PC-9 (cell line): ENCODE results near the gene PRLR. TPM values are rescaled to one million over a fixed set of nuclear protein-coding genes. Genes with fewer than 3 reads are reported as not detected.

Experiments used
- BruUV-seq: library from RNA; stranded (reverse); fragments of 400-500 nt; replicated peaks from 2 replicates; lab custom pipeline; 2021; lab: Mats Ljungman, UMichigan
- CTCF ChIA-PET: fragments of 300-600 bp; sonication (Branson Sonifier 250); formaldehyde crosslinking; loops from one replicate; lab custom pipeline; 2022; ENCODE audit warnings: antibody characterized with exemption; lab: Charles Lee
- POLR2A ChIA-PET: fragments of 300-600 bp; sonication (Branson Sonifier 250); formaldehyde crosslinking; loops from one replicate; lab custom pipeline; 2022; ENCODE audit warnings: antibody characterized with exemption; ENCODE audit not compliant: unreplicated experiment; lab: Charles Lee
- DNase-seq, 2 experiments: peaks; one replicate each; pipeline versions ENCODE4 v3.0.0 to v3.0.0-alpha.2; 2015 to 2022; ENCODE audit warnings: mixed read lengths in 1 of 2
- H2AFZ ChIP-seq: fragments of 200-600 bp; sonication (generic); 2 replicates; pipeline ENCODE4 v1.8.1; 2017; ENCODE audit warnings: antibody characterized with exemption
- H3F3A ChIP-seq: fragments of 200-600 bp; sonication (generic); 2 replicates; pipeline ENCODE4 v1.8.1; 2017; ENCODE audit warnings: antibody characterized with exemption, mild to moderate bottlenecking, low read depth; ENCODE audit not compliant: insufficient read depth
- H3K27ac ChIP-seq: fragments of 200-600 bp; sonication (generic); 2 replicates; pipeline ENCODE4 v1.6.1; 2016; ENCODE audit warnings: mixed run types
- H3K27me3 ChIP-seq: fragments of 200-600 bp; sonication (generic); 2 replicates; pipeline ENCODE4 v1.6.1; 2016; ENCODE audit warnings: low read depth, mixed run types; ENCODE audit not compliant: insufficient read depth
- H3K36me3 ChIP-seq: fragments of 200-600 bp; sonication (generic); 2 replicates; pipeline ENCODE4 v1.6.1; 2016; ENCODE audit warnings: low read depth, mixed run types
- H3K4me1 ChIP-seq: fragments of 200-600 bp; sonication (generic); replicated peaks from 2 replicates; pipeline ENCODE4 v1.6.1; 2016; ENCODE audit warnings: mixed run types; ENCODE audit not compliant: insufficient read depth
- H3K4me2 ChIP-seq: fragments of 200-600 bp; sonication (generic); 2 replicates; pipeline ENCODE4 v1.6.1; 2017; ENCODE audit warnings: mixed run types
- H3K4me3 ChIP-seq: fragments of 200-600 bp; sonication (generic); 2 replicates; pipeline ENCODE4 v1.6.1; 2016; ENCODE audit warnings: mixed run types
- H3K79me2 ChIP-seq: fragments of 200-600 bp; sonication (generic); 2 replicates; pipeline ENCODE4 v1.6.1; 2017; ENCODE audit warnings: low read depth, mixed run types
- H3K9me2 ChIP-seq: fragments of 200-600 bp; sonication (generic); 2 replicates; pipeline ENCODE4 v1.8.1; 2017; ENCODE audit warnings: mild to moderate bottlenecking; ENCODE audit not compliant: insufficient read depth
- H3K9me3 ChIP-seq: fragments of 200-600 bp; sonication (generic); 2 replicates; pipeline ENCODE4 v1.8.1; 2016; ENCODE audit warnings: low read depth; ENCODE audit not compliant: insufficient read depth
- H4K20me1 ChIP-seq: fragments of 200-600 bp; sonication (generic); 2 replicates; pipeline ENCODE4 v1.8.1; 2017; ENCODE audit not compliant: insufficient read depth
- EZH2 ChIP-seq: fragments of 200-600 bp; sonication (generic); IDR thresholded peaks from 2 replicates; pipeline ENCODE4 v1.8.0; 2017; ENCODE audit warnings: antibody characterized with exemption, low read depth
- intact Hi-C: fragments of 100-400 bp; cut with micrococcal nuclease; formaldehyde crosslinking; loops from one replicate; pipeline ENCODE4 v1.10.0; 2022; ENCODE audit not compliant: unreplicated experiment
- total RNA-seq: library from RNA; stranded (reverse); gene quantifications from 2 replicates; pipeline ENCODE4 v1.2.3, GENCODE V29; 2021
- TF ChIP-seq, protein P1 (sequence below): fragments of 200-600 bp; sonication (generic); conservative IDR thresholded peaks from 2 replicates; pipeline ENCODE4 v1.6.1; 2017; ENCODE audit warnings: mixed run types, antibody characterized with exemption, mild to moderate bottlenecking, moderate library complexity

PRLR gene
- total RNA-seq, 1 experiment from 2014 or later, result not detected

DNA sequence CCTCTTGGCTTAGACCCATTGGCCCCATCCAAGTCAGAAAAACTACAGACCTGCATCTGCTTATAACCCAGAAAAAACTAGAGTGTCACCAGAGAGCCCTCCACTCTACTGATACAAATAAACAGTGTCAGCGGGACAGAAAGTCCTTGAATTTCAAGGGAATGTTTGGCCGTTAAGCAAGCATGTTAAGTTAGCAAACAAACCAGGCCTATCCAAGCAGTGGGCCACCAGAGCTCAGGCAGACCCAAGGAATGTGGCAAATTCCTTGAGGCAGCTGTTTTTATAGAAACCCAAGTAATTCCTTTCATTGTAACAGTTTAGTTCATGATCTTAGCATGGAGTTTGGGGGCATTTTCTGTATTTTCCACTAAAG lies 70.9 kb downstream of the PRLR start:
- no peaks in the 10 kb centered on the region for H3K79me2 ChIP-seq
- no peaks in the 10 kb centered on the region for H3K4me1 ChIP-seq
- no peaks in the 10 kb centered on the region for H3K9me3 ChIP-seq
- no peak overlapping the region for H3K4me2 ChIP-seq
- intact Hi-C loops, result no loop called here
- POLR2A ChIA-PET, result no interaction called here
- H3K27ac ChIP-seq, result no peak overlapping the region
- TF ChIP-seq EZH2, result no peak
- TF ChIP-seq, protein P1, sequence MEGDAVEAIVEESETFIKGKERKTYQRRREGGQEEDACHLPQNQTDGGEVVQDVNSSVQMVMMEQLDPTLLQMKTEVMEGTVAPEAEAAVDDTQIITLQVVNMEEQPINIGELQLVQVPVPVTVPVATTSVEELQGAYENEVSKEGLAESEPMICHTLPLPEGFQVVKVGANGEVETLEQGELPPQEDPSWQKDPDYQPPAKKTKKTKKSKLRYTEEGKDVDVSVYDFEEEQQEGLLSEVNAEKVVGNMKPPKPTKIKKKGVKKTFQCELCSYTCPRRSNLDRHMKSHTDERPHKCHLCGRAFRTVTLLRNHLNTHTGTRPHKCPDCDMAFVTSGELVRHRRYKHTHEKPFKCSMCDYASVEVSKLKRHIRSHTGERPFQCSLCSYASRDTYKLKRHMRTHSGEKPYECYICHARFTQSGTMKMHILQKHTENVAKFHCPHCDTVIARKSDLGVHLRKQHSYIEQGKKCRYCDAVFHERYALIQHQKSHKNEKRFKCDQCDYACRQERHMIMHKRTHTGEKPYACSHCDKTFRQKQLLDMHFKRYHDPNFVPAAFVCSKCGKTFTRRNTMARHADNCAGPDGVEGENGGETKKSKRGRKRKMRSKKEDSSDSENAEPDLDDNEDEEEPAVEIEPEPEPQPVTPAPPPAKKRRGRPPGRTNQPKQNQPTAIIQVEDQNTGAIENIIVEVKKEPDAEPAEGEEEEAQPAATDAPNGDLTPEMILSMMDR, result no peak
- H3K4me3 ChIP-seq, result no peak overlapping the region
- no TSS peak for BruUV-seq
- H3K9me2 ChIP-seq, result 0 out of 2 replicates have a peak, but pooled peaks cover 8% of the 10 kb centered on the region
- H3K36me3 ChIP-seq, result no peaks in the 10 kb centered on the region
- peaks cover 50% of the 10 kb centered on the region for H3K27me3 ChIP-seq
- CTCF ChIA-PET, result no interaction called here
- no peaks in the 10 kb centered on the region for H3F3A ChIP-seq
- no peak for DNase-seq
- no peak overlapping the region for H2AFZ ChIP-seq
- no peaks in the 10 kb centered on the region for H4K20me1 ChIP-seq

DNA sequence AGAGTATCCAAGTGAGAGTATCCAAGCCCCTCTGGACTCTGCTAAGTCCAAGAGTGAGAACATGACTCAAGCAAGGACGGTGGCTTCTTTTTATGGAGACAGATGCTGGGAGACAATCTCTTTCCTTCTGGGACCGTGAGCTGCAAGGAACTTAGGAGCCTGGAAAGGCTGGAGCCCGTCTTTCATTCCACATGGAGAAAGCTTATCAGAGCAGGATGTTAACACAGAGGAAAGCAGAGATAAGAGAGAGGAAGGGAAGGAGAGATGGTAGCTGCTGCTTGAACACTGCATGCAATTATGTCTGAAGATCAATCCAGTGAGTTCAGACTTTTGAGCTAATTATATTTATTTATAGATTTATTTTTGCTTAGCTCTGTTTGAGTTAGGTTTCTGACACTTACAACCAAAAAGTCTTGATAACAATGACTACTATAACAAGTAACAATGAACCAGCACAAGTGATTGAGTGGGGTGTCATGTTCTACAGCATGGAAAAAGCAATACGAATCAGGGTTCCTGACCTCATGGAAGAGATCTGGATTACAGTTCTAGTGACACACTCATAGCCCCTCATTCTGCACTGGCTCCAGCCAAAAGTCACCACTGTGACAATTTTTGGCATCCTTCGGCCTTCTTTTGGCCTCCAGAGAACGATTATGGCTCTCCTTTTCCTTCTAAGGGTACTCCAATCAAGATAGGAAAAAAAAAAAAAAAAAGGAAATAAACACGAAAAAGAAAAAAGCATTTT lies 71.5 kb downstream of the PRLR start:
- Histone ChIP-seq H3F3A (no peaks in the 10 kb centered on the region), H3K9me3 (no peaks in the 10 kb centered on the region), H3K4me2 (no peak overlapping the region), H4K20me1 (no peaks in the 10 kb centered on the region), H3K27ac (no peak overlapping the region), H3K4me3 (no peak overlapping the region), H3K9me2 (0 out of 2 replicates have a peak, but pooled peaks cover 8% of the 10 kb centered on the region), H3K79me2 (no peaks in the 10 kb centered on the region), H2AFZ (no peak overlapping the region), H3K36me3 (no peaks in the 10 kb centered on the region), H3K4me1 (no peaks in the 10 kb centered on the region), H3K27me3 (peaks cover 44% of the 10 kb centered on the region)
- CTCF ChIA-PET, result no interaction called here
- no TSS peak for BruUV-seq
- intact Hi-C loops, result no loop called here
- DNase-seq, result no peak
- POLR2A ChIA-PET, result interaction anchor here (0.7 kb wide), 1 partner anchor 533 kb away, joined by 6 read pairs; no protein-coding TSS in a partner anchor
- TF ChIP-seq EZH2, result no peak
- TF ChIP-seq, protein P1, result no peak

DNA sequence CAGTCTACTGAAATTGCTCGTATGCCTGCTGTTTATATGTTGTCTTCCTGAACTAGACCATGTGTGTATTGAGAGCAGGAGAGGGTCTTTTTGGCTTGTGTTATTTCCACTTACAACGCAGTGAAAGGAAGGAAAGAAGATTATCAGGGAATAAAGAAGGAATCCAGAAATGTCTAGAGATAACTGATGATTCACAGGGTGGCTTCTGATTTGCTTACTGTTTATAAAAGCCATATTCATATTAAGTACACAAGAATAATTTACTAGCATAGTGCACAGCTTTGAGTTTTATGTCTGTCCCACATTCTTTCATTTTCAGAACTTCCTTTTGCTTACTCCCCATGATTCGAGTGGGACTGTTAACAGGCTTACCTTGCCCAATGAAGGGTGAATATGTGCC lies 72.1 kb downstream of the PRLR start:
- TF ChIP-seq EZH2, result no peak
- Histone ChIP-seq H3K36me3 (no peaks in the 10 kb centered on the region), H3K4me2 (no peak overlapping the region), H3K4me3 (no peak overlapping the region), H3K27me3 (peaks cover 40% of the 10 kb centered on the region), H3K79me2 (no peaks in the 10 kb centered on the region), H3K9me3 (no peaks in the 10 kb centered on the region), H4K20me1 (no peaks in the 10 kb centered on the region), H3K27ac (no peak overlapping the region), H3K9me2 (0 out of 2 replicates have a peak, but pooled peaks cover 8% of the 10 kb centered on the region), H3K4me1 (no peaks in the 10 kb centered on the region), H3F3A (no peaks in the 10 kb centered on the region), H2AFZ (no peak overlapping the region)
- DNase-seq, result no peak
- ChIA-PET CTCF (no interaction called here), POLR2A (no interaction called here)
- no TSS peak for BruUV-seq
- intact Hi-C loops, result no loop called here
